ENCODE results near the gene RWDD3.

RWDD3 gene

GRCh38 chr1:95230256-95230655, 3.8 kb upstream of the RWDD3 start:
- no peak for DNase-seq (ENCODE audit: low read depth in 3 of 3)

- no peak for DNase-seq (ENCODE audit: low read depth in 3 of 3)
Observed at GRCh38 chr1:95230768-95231191, 3.2 kb upstream of the RWDD3 start.

- DNase-seq (ENCODE audit: low read depth in 3 of 3) = no peak
Observed at GRCh38 chr1:95232646-95233318, 1.2 kb upstream of the RWDD3 start.

GRCh38 chr1:95233319-95233736, 682 bp upstream of the RWDD3 start:
- no peak for DNase-seq (ENCODE audit: low read depth in 3 of 3)

- no peak for DNase-seq (ENCODE audit: low read depth in 3 of 3)
Observed at GRCh38 chr1:95236784-95237575, 3.0 kb downstream of the RWDD3 start.

GRCh38 chr1:95237981-95238703, 4.1 kb downstream of the RWDD3 start:
- DNase-seq (ENCODE audit: low read depth in 3 of 3) = no peak

GRCh38 chr1:95245029-95245428, 11.0 kb downstream of the RWDD3 start:
- no peak for DNase-seq (ENCODE audit: low read depth in 3 of 3)

GRCh38 chr1:95246511-95246910, 12.5 kb downstream of the RWDD3 start:
- DNase-seq (ENCODE audit: low read depth in 3 of 3) = no peak

GRCh38 chr1:95247607-95248006, 13.6 kb downstream of the RWDD3 start:
- DNase-seq (ENCODE audit: low read depth in 3 of 3) = no peak

GRCh38 chr1:95249916-95250315, 15.9 kb downstream of the RWDD3 start:
- no peak for DNase-seq (ENCODE audit: low read depth in 3 of 3)

- no peak for DNase-seq (ENCODE audit: low read depth in 3 of 3)
Observed at GRCh38 chr1:95252422-95252821, 18.4 kb downstream of the RWDD3 start.

- no peak for DNase-seq (ENCODE audit: low read depth in 3 of 3)
Observed at GRCh38 chr1:95254959-95255358, 20.9 kb downstream of the RWDD3 start.

- DNase-seq (ENCODE audit: low read depth in 3 of 3) = no peak
Observed at GRCh38 chr1:95255826-95256225, 21.8 kb downstream of the RWDD3 start.

- DNase-seq (ENCODE audit: low read depth in 3 of 3) = no peak
Observed at GRCh38 chr1:95257758-95258157, 23.7 kb downstream of the RWDD3 start.

- DNase-seq (ENCODE audit: low read depth in 3 of 3) = no peak
Observed at GRCh38 chr1:95259245-95259644, 25.2 kb downstream of the RWDD3 start.

GRCh38 chr1:95262913-95263312, 28.9 kb downstream of the RWDD3 start:
- no peak for DNase-seq (ENCODE audit: low read depth in 3 of 3)

GRCh38 chr1:95263450-95263849, 29.4 kb downstream of the RWDD3 start:
- DNase-seq (ENCODE audit: low read depth in 3 of 3) = no peak

GRCh38 chr1:95265106-95265505, 31.1 kb downstream of the RWDD3 start:
- no peak for DNase-seq (ENCODE audit: low read depth in 3 of 3)

- DNase-seq (ENCODE audit: low read depth in 3 of 3) = no peak
Observed at GRCh38 chr1:95276429-95276828, 42.4 kb downstream of the RWDD3 start.

GRCh38 chr1:95278173-95279006, 44.4 kb downstream of the RWDD3 start:
- DNase-seq (ENCODE audit: low read depth in 3 of 3) = no peak

- no peak for DNase-seq (ENCODE audit: low read depth in 3 of 3)
Observed at GRCh38 chr1:95281781-95282517, 47.9 kb downstream of the RWDD3 start.

Measured in stimulated activated CD4-positive, alpha-beta T cell treated with anti-CD3 and anti-CD28 coated beads, TNF-alpha, amount 100 ng/mL, for 4 hours (primary cell).